Fibroblast of pulmonary artery (primary cell): Measurements from ENCODE around the gene CNIH2.

Experiments used
- DNase-seq: peaks from one replicate; pipeline ENCODE4 v3.0.0-alpha.2; 2010; ENCODE audit warnings: low read depth
- H3K4me3 ChIP-seq: replicated peaks from 2 replicates; pipeline ENCODE4 v1.5.1; 2011; ENCODE audit warnings: low read depth, mild to moderate bottlenecking, control low read depth, low read length, moderate library complexity
- CTCF ChIP-seq: IDR thresholded peaks from 2 replicates; pipeline ENCODE4 v1.5.1; 2011; ENCODE audit warnings: mild to moderate bottlenecking, control low read depth, low read length, inconsistent platforms; ENCODE audit errors: missing control alignments

The CNIH2 gene

GRCh38 chr11:66291303-66291705 lies 13.3 kb downstream of the CNIH2 start:
- TF ChIP-seq CTCF, result no peak
- no peak overlapping the region for H3K4me3 ChIP-seq
- DNase-seq, result no peak

- H3K4me3 ChIP-seq, result no peak within 1 kb of the TSS
- no peak for TF ChIP-seq CTCF
- no peak for DNase-seq
Measured at GRCh38 chr11:66291706-66292542, 13.9 kb downstream of the CNIH2 start, which contains the start of gene TMEM151A. Gene TMEM151A, plus strand, starts transcription at chr11:66291894. Its CDS starts 120 bp downstream, at chr11:66292014.

GRCh38 chr11:66292543-66293332 lies 14.8 kb downstream of the CNIH2 start:
- H3K4me3 ChIP-seq, result no peak overlapping the region
- DNase-seq, result no peak
- no peak for TF ChIP-seq CTCF

- no peak overlapping the region for H3K4me3 ChIP-seq
- DNase-seq, result no peak
- TF ChIP-seq CTCF, result no peak
Measured at GRCh38 chr11:66293352-66293751, 15.4 kb downstream of the CNIH2 start.

- no peak overlapping the region for H3K4me3 ChIP-seq
- no peak for DNase-seq
- TF ChIP-seq CTCF, result no peak
Measured at GRCh38 chr11:66293777-66294625, 16.0 kb downstream of the CNIH2 start.
